Adrenal gland (tissue), 5 donors: ENCODE data around the gene UBE2QL1.

Experiments used
- POLR2A ChIP-seq, 2 donors: fragments of 450-650 bp; IDR thresholded peaks; one replicate each; pipeline ENCODE4 v1.6.1; 2017; ENCODE audit warnings: antibody characterized with exemption in 2 of 2, mild to moderate bottlenecking in 2 of 2, moderate library complexity in 1 of 2
- TF ChIP-seq, protein P1 (sequence below), 6 experiments: fragments of 450-650 bp in 4 of 6; fragments of 200-600 bp in 2 of 6; sonication (generic) in 1 of 6; IDR thresholded peaks; 1 replicate in 5 of 6; 2 replicates in 1 of 6; pipeline versions ENCODE4 v1.5.1 to v1.8.0; 2016 to 2021; ENCODE audit warnings: antibody characterized with exemption in 6 of 6, mild to moderate bottlenecking in 2 of 6, moderate library complexity in 1 of 6
- donor health status: DM: no; HTN: no; CAD: no.

DNA sequence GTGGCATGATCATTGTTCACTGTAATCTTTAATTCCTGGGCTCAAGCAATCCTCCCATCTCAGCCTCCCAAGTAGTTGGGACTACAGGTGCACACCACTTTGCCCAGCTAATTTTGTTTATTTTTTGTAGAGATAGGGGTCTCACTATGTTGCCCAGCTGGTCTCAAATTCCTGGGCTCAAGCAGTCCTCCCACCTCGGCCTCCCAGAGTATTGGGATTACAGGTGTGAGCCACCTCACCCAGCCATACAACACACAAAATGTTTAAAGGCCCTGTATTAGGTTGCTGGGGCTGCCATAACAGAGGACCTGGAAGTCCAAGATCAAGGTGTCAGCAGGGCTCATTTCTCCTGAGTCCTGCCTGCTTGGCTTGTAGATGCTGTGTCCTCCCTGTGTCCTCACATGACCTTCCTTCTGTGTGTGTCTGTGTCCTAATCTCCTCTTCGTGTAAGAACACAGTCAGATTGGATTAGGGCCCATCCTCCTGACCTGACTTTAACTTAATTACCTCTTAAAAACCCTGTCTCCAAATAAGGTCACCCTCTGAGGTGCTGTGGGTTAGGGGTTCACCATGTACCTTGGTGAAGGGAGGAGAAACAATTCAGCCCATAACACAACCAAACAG lies 5.4 kb downstream of the UBE2QL1 start:
- TF ChIP-seq, protein P1, sequence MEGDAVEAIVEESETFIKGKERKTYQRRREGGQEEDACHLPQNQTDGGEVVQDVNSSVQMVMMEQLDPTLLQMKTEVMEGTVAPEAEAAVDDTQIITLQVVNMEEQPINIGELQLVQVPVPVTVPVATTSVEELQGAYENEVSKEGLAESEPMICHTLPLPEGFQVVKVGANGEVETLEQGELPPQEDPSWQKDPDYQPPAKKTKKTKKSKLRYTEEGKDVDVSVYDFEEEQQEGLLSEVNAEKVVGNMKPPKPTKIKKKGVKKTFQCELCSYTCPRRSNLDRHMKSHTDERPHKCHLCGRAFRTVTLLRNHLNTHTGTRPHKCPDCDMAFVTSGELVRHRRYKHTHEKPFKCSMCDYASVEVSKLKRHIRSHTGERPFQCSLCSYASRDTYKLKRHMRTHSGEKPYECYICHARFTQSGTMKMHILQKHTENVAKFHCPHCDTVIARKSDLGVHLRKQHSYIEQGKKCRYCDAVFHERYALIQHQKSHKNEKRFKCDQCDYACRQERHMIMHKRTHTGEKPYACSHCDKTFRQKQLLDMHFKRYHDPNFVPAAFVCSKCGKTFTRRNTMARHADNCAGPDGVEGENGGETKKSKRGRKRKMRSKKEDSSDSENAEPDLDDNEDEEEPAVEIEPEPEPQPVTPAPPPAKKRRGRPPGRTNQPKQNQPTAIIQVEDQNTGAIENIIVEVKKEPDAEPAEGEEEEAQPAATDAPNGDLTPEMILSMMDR (IDR thresholded peaks at IDR 0.05): no peak
- TF ChIP-seq POLR2A (IDR thresholded peaks at IDR 0.05): no peak
